Activated effector memory CD4-positive, alpha-beta T cell treated with anti-CD3 and anti-CD28 coated beads, Interleukin-2, amount 50 U/mL, for 16 hours (primary cell): ENCODE measurements around the gene CENPA.
"Not testable (repeated sequence)": the region's sequence is repeated elsewhere in the genome, so short reads cannot be mapped to it uniquely, and the experiment has no call there.

Source experiments
- DNase-seq: peaks from one replicate; pipeline ENCODE4 v3.0.0-alpha.2; 2020

Gene CENPA

GRCh38 chr2:26795135-26795534, 9.3 kb downstream of the CENPA start:
- not testable (repeated sequence) for DNase-seq

GRCh38 chr2:26801328-26801727, 15.5 kb downstream of the CENPA start:
- DNase-seq = no peak

GRCh38 chr2:26801796-26802195, 15.9 kb downstream of the CENPA start:
- no peak for DNase-seq

GRCh38 chr2:26805241-26805676, 19.4 kb downstream of the CENPA start:
- no peak for DNase-seq

- no peak for DNase-seq
Measured at GRCh38 chr2:26807788-26808460, 22.1 kb downstream of the CENPA start.

- no peak for DNase-seq
Measured at GRCh38 chr2:26809211-26809610, 23.4 kb downstream of the CENPA start.

GRCh38 chr2:26809876-26810577, 24.2 kb downstream of the CENPA start:
- DNase-seq = no peak

GRCh38 chr2:26811261-26811660, 25.4 kb downstream of the CENPA start:
- DNase-seq = no peak

- no peak for DNase-seq
Measured at GRCh38 chr2:26811791-26812694, 26.2 kb downstream of the CENPA start.

GRCh38 chr2:26812731-26813130, 26.9 kb downstream of the CENPA start:
- DNase-seq = no peak

GRCh38 chr2:26814072-26814765, 28.4 kb downstream of the CENPA start:
- DNase-seq = not testable (repeated sequence)

- no peak for DNase-seq
Measured at GRCh38 chr2:26816893-26817292, 31.0 kb downstream of the CENPA start.

GRCh38 chr2:26818255-26818654, 32.4 kb downstream of the CENPA start:
- no peak for DNase-seq

GRCh38 chr2:26818972-26819371, 33.1 kb downstream of the CENPA start:
- no peak for DNase-seq

- DNase-seq = no peak
Measured at GRCh38 chr2:26820932-26821331, 35.1 kb downstream of the CENPA start.

- no peak for DNase-seq
Measured at GRCh38 chr2:26822877-26823276, 37.0 kb downstream of the CENPA start.

- DNase-seq = no peak
Measured at GRCh38 chr2:26838121-26838906, 52.5 kb downstream of the CENPA start.

GRCh38 chr2:26840937-26841610, 55.2 kb downstream of the CENPA start:
- no peak for DNase-seq

- no peak for DNase-seq
Measured at GRCh38 chr2:26843041-26843440, 57.2 kb downstream of the CENPA start.
